Gastroesophageal sphincter (tissue), 3 donors: ENCODE data around the gene MRPL9.

Experiments
- POLR2A ChIP-seq, 2 donors: fragments of 450-650 bp; IDR thresholded peaks; one replicate each; pipeline ENCODE4 v1.6.1; 2017; ENCODE audit warnings: antibody characterized with exemption in 2 of 2, mild to moderate bottlenecking in 2 of 2, moderate library complexity in 1 of 2
- TF ChIP-seq, protein P1 (sequence below), 4 experiments: fragments of 200-600 bp in 2 of 4; fragments of 450-650 bp in 2 of 4; sonication (generic) in 1 of 4; IDR thresholded peaks; one replicate each; pipeline ENCODE4 v1.5.1; 2017 to 2019; ENCODE audit warnings: antibody characterized with exemption in 4 of 4, mild to moderate bottlenecking in 2 of 4, moderate library complexity in 2 of 4

DNA sequence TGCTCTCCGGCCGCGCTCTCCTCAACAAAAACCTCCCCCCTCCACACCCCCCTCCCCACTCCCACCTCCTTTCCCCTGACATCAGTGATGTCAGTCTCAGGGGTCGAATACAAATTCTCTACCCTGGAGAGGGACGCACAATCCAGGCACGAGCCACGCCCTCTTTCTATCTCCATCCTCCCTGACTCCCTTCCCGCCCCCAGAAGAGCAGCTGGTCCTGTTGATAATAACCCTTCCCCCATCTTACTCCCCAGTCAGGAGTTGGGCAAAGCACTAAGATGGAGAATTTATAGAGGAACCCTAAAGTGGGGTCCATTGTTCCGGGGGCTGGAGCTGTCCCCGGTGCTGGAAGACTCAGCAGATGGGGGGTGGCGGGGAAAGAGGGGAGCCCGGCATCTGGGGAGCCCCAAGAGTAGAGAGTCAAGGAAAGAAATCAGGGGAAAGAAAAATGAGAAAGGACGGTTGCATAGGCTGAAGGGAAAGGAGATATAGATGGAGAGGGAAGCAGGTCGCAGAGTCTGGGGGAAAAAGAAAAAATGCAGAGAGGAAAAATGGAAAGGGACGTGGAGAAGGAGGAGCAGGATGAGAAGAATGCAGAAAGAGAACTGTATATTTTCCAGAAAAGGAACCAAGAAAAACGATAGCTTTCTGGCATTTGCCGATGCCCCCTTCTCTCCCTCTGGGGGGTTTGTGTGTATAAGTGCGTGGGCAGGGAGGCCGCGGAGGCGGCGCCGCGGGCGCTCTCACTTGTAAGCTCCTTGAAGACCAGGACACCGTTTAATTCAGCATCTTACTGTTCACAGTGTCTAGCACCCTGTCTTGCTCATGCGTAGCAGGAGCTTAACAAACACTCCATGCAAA, 46.3 kb downstream of the MRPL9 start, which contains the start of gene CELF3:
- TF ChIP-seq, protein P1, sequence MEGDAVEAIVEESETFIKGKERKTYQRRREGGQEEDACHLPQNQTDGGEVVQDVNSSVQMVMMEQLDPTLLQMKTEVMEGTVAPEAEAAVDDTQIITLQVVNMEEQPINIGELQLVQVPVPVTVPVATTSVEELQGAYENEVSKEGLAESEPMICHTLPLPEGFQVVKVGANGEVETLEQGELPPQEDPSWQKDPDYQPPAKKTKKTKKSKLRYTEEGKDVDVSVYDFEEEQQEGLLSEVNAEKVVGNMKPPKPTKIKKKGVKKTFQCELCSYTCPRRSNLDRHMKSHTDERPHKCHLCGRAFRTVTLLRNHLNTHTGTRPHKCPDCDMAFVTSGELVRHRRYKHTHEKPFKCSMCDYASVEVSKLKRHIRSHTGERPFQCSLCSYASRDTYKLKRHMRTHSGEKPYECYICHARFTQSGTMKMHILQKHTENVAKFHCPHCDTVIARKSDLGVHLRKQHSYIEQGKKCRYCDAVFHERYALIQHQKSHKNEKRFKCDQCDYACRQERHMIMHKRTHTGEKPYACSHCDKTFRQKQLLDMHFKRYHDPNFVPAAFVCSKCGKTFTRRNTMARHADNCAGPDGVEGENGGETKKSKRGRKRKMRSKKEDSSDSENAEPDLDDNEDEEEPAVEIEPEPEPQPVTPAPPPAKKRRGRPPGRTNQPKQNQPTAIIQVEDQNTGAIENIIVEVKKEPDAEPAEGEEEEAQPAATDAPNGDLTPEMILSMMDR (IDR thresholded peaks at IDR 0.05): no peak
- TF ChIP-seq POLR2A (IDR thresholded peaks at IDR 0.05): no peak
